Anterior cingulate cortex (tissue), 58 donors: ENCODE results near the gene NFU1.
"Not testable (repeated sequence)": the region's sequence is repeated elsewhere in the genome, so short reads cannot be mapped to it uniquely, and the experiment has no call there.

Source experiments
- DNase-seq, 58 donors: peaks; one replicate each; lab custom pipeline; 2025; lab: John Stamatoyannopoulos, UW

The NFU1 gene

DNA sequence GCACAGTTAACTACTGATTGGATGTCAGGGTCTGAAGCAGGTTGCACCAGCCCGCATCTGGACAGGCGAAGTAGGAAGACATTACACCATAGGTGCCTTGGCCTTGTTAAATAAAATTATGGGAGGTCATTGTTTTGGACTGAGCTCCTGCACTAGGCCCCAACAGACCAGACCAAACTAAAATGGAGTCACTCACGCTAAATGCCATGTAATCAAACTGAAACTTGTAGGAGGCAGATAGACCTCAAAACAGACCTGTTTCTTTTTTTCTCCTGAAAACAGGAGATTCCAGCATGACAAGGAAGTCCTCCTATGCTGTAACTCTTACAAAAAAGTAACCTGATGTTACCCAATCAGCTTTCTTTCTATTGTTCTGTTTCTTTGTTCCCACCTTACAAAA, 15.5 kb upstream of the NFU1 start:
- no peak for DNase-seq

DNA sequence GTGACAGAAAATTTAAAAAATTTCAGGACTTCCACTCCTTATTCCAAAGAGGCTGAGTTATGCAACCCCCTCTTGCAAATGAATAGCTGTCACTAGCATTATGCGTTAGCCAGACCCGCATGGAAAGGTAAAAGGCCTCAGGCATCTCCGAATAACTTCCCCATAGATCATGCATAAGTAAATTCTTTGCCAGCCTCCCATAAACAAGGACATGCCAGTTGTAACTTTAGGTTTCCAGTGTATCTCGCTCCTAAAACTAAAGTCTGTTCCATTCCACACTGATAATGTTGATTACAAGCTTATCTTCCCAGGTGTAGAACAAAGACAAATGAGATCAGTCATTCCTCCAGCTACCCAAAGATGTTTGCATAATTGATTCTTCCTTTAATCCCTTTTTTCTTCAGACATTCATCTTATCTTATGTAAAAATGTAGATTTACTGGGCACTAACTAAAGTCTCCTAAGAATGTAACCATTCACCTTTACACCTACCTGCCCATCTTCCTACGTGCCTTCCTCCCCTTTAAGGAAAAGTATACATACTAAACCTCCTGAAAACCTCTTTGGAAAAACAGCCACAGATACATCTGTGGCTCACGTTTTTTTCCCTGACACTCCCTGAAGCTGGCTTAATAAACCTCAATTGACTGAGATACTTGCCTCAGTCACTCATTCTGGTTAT, 13.6 kb upstream of the NFU1 start:
- no peak for DNase-seq

DNA sequence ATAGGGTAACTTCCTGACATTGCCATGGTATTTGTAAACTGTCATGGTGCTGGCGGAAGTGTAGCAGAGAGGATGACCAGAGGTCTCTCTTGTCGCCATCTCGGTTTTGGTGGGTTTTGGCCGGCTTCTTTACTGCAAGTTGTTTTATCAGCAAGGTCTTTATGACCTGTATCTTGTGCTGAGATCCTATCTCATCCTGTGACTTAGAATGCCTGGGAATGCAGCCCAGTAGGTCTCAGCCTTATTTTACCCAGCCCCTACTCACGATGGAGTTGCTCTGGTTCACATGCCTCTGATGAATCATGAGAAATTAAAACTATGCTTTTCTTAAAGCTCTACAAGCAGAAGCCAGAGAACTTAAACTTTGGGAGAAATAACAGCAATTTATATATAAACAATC, 12.7 kb upstream of the NFU1 start:
- no peak for DNase-seq

DNA sequence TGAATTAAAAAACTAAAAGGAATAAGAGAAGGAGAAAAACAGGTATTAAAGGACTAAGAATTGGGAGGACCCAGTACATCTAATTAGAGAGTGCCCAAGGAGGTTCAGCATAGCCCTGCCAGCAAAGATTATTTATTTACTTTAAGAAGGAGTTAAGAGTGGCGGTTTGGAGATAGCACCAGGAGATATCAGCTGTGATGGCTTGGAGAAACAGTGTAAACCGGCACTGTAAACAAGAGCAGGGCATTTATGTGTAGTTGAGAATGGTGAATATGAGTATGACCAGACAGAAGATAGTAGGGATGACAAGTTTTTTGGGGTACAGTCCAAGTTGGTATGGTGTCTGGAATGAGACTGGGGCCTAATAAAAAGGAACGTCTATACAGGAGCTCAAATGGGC, 6.4 kb upstream of the NFU1 start:
- not testable (repeated sequence) for DNase-seq

GRCh38 chr2:69439499-69439898, 2.3 kb upstream of the NFU1 start:
- not testable (repeated sequence) for DNase-seq

GRCh38 chr2:69438580-69438979, 1.3 kb upstream of the NFU1 start:
- no peak for DNase-seq

- peak in 17 of 58 donors; percentile 29 to 91 (median 62) for DNase-seq
Measured at GRCh38 chr2:69437751-69438154, 518 bp upstream of the NFU1 start.

DNA sequence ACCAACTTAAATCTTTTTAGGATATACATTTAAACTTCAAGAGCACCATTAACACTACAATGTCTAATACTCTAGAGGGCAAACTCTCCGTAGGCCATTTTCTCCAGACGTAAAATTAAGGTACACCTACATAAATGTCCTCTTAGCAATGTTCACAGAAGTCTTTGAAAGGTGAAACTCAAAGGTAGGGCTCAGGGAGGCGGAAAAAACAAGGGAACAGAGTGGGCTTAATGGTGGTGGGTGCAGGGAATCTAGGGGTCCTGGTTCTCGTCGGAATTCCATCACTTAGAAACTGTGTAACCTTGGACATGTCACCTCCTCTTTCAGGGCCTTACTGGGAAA, 668 bp downstream of the NFU1 start:
- no peak for DNase-seq

DNA sequence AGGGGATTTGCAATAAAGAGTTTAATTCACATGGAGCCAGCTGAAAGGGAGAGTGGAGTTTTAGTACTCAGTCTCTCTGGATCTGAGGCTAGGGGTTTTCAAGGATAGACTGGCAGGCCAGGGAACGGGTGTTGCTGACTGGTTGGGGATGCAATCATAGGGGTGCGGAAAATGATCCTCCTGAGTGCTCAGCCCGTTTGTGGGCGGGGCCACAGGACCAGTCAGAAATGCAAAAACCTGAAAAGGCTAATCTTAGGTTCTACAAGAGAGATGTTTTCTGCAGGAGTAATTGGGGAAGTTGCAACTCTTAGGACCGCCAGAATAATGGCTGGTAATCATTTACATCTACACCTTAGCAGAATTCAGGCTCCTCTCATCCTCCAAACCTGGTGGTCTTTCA, 2.5 kb downstream of the NFU1 start:
- peak in 1 of 58 donors; percentile 8 for DNase-seq

DNA sequence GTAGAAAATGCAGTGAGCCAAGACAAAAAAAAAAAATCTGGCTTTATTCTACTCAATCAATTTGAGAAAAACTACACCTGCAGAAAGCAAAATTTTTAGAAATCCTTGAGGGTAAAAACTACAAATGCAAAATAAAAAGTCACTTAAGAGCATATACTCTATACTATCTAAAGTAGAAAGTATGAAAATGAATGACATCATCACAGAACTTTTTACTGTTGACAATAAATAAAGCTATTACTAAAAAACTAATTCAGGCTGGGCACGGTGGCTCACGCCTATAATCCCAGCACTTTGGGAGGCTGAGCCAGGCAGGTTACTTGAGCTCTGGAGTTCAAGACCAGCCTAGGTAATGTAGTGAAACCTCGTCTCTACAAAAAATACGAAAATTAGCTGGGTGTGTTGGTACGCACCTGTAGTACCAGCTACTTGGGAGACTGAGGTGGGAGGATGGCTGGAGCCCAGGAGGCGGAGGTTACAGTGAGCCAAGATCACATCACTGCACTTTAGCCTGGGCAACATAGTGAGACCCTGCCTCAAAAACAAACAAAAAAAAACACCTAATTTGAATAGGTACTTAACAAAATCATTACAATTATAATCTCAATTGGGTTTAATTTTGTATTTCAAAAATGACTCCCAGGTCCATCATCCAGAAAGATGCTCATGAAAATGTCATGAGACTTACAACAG, 7.6 kb downstream of the NFU1 start:
- no peak for DNase-seq

- no peak for DNase-seq
Measured at GRCh38 chr2:69428981-69429380, 8.3 kb downstream of the NFU1 start.

DNA sequence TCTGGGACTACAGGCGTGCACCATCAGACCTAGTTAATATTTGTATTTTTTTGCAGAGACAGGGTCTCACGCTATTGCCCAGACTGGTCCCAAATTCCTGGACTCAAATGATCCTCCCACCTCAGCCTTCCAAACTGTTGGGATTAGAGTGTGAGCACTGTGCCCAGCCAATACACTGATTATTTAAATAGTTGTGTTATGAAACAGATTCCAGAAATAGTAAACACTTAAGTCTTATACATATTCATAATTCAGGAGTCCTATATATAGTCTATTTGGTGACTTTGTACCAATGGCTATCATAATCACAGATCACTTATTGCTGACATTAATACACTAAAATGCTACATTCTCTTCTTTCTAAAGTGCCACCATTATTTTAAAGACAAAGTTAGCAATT, 12.8 kb downstream of the NFU1 start:
- DNase-seq = no peak

GRCh38 chr2:69422198-69422597, 15.0 kb downstream of the NFU1 start:
- no peak for DNase-seq

DNA sequence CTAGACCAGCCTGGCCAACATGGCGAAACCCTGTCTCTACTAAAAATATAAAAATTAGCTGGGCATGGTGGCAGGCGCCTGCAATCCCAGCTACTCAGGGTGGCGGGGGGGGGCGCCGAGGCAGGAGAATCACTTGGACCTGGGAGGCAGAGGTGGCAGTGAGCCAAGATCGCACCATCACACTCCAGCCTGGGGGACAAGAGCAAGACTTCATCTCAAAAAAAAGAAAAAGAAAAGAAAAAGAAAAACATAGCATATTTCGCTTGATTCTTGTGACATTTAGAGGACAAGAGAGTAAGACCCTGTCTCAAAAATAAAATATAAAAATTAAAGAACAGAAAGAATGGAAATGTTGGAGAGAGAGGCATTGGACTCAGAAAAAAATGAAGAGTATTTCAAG, 18.1 kb downstream of the NFU1 start:
- not testable (repeated sequence) for DNase-seq

DNA sequence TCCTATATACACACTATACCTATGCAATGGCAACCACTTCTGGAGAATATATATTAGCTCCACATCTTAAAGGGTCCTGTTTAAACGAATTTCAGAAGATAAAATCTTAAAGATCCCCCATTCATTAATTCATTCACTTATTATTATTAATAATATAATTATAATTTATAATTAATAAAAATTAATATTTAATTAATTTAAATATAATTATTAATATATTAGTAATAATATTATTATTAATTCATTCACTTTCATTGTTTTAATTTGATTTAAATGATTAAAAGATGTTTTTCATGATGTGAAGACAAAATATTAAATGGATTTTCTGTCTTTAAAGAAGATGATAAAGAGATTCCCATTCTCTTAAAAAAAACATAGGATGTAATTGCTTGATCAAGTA, 21.1 kb downstream of the NFU1 start:
- no peak for DNase-seq

- DNase-seq = no peak
Measured at GRCh38 chr2:69411120-69411519, 26.1 kb downstream of the NFU1 start.

DNA sequence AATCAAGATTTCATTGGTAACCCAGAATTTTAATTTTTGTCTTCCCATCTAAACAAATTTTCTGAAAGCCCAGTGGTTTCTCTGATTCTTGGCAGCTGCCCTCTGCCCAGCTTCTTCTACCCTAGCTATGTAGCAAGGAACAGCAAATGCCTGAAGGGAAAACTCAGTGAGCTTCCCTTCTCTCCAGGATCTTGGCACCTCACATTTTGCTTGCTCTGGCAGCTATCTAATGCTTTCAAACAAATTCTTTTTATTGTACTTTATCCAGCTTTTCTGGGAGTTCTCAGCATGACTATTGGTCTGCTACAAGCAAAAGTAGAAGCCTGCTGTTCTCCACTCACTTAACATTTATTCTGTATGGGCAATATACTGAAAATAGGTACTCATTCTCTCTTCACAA, 31.9 kb downstream of the NFU1 start:
- DNase-seq = peak in 3 of 58 donors; percentile 2 to 25 (median 2)

GRCh38 chr2:69400121-69400520, 37.1 kb downstream of the NFU1 start:
- DNase-seq = no peak

DNA sequence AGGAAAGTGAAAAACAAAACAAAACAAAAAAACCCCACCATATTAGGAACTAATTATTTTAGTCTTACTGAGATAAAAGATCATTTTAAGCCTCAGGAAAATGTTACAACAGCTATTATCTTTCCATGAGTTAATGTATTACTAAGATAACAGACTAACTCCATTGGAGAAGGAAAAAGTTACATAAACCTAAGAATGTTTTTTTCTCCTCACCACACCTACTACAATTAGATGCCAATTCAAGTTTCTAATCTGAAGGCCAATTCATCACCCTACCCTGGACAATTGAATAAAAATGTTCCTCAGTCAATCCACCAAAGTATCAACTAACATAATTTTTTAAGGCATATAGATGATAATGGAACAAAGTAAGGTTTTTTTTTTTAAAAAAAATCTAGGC, 40.0 kb downstream of the NFU1 start:
- DNase-seq = no peak

DNA sequence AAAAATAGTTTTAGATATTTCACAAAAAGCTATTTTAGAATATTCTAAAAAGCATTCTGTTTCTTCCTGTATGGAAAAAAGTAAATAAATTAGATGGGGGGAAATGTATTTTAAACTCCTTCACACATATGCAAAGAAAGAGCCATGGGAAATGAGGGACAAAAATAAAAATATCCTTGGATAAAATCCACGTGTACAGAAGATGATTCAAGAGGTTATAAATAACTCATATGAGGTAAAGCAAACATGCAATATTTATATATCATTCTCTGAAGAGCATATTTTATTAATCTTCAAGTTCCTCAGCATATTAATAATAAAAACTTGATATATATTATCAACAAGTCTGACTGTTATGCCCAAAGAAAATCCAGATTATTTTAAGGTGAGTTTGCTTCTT, 41.4 kb downstream of the NFU1 start:
- DNase-seq = no peak

DNA sequence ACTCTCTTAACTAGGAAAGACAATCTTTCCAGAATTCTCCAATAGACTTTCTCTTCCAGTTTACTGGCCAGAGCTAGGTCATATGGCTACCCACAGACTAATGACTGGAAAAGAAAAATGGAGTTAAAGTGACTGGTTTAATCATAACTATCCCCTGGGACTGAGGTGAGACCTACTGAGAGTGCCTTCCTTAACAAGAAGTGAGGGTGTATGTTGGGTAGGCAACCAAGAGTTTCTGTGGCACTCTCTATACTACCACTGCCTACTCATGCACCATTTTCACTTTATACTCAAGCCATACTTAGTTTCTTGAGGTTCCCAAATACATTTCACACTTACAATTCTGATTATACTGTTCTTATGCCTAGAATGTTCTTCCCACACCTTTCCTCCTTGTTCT, 43.3 kb downstream of the NFU1 start:
- no peak for DNase-seq

GRCh38 chr2:69390471-69390870, 46.8 kb downstream of the NFU1 start:
- DNase-seq = no peak

- no peak for DNase-seq
Measured at GRCh38 chr2:69390001-69390400, 47.2 kb downstream of the NFU1 start.
